ENCODE data around the gene CHRM1.
A peak's percentile ranks its signal among the peaks of the same experiment; 100 is the strongest.

The CHRM1 gene

GRCh38 chr11:62934496-62934785, 13.3 kb upstream of the CHRM1 start:
- H3K4me3 Mint-ChIP-seq: no peak overlapping the region
- peaks cover 25% of the 10 kb centered on the region for H3K4me1 Mint-ChIP-seq
- peaks cover 7% of the 10 kb centered on the region for H3K9me3 Mint-ChIP-seq
- TF ChIP-seq, protein P1, sequence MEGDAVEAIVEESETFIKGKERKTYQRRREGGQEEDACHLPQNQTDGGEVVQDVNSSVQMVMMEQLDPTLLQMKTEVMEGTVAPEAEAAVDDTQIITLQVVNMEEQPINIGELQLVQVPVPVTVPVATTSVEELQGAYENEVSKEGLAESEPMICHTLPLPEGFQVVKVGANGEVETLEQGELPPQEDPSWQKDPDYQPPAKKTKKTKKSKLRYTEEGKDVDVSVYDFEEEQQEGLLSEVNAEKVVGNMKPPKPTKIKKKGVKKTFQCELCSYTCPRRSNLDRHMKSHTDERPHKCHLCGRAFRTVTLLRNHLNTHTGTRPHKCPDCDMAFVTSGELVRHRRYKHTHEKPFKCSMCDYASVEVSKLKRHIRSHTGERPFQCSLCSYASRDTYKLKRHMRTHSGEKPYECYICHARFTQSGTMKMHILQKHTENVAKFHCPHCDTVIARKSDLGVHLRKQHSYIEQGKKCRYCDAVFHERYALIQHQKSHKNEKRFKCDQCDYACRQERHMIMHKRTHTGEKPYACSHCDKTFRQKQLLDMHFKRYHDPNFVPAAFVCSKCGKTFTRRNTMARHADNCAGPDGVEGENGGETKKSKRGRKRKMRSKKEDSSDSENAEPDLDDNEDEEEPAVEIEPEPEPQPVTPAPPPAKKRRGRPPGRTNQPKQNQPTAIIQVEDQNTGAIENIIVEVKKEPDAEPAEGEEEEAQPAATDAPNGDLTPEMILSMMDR (IDR thresholded peaks at IDR 0.05; ENCODE audit: unreplicated experiment in 3 of 3): no peak
- no peak overlapping the region for H3K27ac Mint-ChIP-seq
- H3K27me3 Mint-ChIP-seq (ENCODE audit: low read depth): peaks cover 31% of the 10 kb centered on the region
- no peaks in the 10 kb centered on the region for H3K36me3 Mint-ChIP-seq (ENCODE audit: low read depth)

DNA sequence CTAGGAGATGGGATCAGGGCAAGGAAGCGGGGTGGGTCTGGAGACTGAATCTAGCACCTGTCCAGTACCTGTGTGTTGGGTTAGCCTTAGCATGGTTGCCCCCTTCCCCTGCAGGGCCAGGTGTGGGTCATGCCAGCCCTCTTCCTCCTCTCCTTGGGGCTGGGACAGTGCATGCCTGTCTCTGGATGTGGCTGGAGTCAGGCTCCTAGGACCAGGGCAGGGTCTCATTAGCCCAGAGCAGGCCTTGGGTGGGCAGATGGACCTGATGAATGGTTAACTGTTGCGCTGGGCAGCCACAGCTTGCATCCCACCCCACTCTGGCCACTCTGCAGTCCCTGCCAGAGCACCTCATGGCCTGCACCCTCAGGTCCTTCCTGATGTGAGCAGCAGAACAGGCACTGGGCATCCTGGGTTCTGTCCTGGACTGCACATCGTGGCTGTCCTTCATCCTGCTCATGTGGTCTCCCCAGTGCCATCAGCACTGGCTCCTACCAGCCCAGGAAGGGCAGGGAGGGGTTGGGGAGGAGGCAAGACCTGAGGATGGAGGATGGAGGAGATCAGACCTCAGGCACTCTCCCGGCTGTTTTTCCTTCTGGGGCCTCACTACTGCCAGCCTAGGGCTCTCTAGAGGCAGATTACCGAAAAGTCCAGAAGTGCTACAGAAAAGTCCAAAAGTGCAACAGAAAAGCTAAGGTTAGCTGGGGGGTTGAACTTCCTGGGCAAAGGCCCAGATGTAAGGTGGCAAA, 12.8 kb upstream of the CHRM1 start:
- Mint-ChIP-seq H3K27ac (no peak overlapping the region), H3K9me3 (peaks cover 7% of the 10 kb centered on the region), H3K4me3 (no peak overlapping the region), H3K27me3 (ENCODE audit: low read depth) (peaks cover 35% of the 10 kb centered on the region), H3K36me3 (ENCODE audit: low read depth) (no peaks in the 10 kb centered on the region), H3K4me1 (peaks cover 30% of the 10 kb centered on the region)
- TF ChIP-seq, protein P1 (IDR thresholded peaks at IDR 0.05; ENCODE audit: unreplicated experiment in 3 of 3): no peak

DNA sequence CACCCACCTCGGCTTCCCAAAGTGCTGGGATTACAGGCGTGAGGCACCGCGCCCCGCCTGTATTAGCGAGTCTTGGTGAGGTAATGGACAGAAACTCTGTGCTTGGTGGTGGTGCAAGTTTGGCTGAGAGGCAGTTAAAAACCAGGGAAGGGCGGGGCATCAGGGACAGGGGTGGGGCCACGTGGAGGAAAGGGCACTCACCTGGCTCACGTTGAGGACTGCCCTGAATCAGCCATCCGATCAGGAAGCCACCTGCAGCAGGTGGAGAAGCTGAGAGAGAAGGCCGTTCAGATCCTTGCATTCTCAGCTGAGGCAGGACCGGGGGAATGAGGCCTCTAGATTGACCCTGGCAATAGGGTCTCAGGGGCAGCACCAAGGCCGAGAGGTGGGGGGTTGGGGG, 12.1 kb upstream of the CHRM1 start:
- TF ChIP-seq, protein P1 (IDR thresholded peaks at IDR 0.05; ENCODE audit: unreplicated experiment in 3 of 3): no peak
- no peak overlapping the region for H3K27ac Mint-ChIP-seq
- H3K9me3 Mint-ChIP-seq: peaks cover 7% of the 10 kb centered on the region
- H3K4me1 Mint-ChIP-seq: peaks cover 37% of the 10 kb centered on the region
- no peak overlapping the region for H3K4me3 Mint-ChIP-seq
- no peaks in the 10 kb centered on the region for H3K36me3 Mint-ChIP-seq (ENCODE audit: low read depth)
- H3K27me3 Mint-ChIP-seq (ENCODE audit: low read depth): peaks cover 38% of the 10 kb centered on the region

- Mint-ChIP-seq H3K36me3 (ENCODE audit: low read depth) (no peaks in the 10 kb centered on the region), H3K4me3 (no peak overlapping the region), H3K27ac (peak overlapping the region in 1 of 3 experiments; percentile 0), H3K4me1 (peaks cover 48% of the 10 kb centered on the region), H3K9me3 (no peaks in the 10 kb centered on the region), H3K27me3 (ENCODE audit: low read depth) (peaks cover 50% of the 10 kb centered on the region)
- TF ChIP-seq, protein P1 (IDR thresholded peaks at IDR 0.05; ENCODE audit: unreplicated experiment in 3 of 3): no peak
Observed at GRCh38 chr11:62931499-62932278, 10.5 kb upstream of the CHRM1 start.

DNA sequence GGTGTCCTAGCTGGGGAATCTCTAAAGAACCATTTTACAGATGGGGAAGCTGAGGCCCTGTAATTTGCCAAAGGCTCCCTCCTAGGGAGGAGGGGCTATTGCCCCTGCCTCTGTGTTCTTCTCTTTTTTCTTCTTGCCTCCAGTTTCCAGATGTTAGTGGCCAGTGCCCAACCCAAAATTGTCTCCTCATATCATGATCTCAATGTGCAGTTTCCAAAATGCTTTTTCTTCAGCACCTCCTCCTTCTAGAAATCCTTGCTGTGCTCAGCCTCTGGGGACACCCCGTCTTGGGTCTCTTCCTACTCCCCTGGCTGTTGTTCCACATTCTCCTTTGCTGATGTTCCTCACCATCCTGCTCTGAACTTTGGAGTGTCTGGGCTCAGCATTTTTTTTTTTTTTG, 9.5 kb upstream of the CHRM1 start:
- Mint-ChIP-seq H3K9me3 (no peaks in the 10 kb centered on the region), H3K27ac (no peak overlapping the region), H3K36me3 (ENCODE audit: low read depth) (no peaks in the 10 kb centered on the region), H3K4me3 (no peak overlapping the region), H3K4me1 (peaks cover 50% of the 10 kb centered on the region), H3K27me3 (ENCODE audit: low read depth) (peaks cover 60% of the 10 kb centered on the region)
- TF ChIP-seq, protein P1 (IDR thresholded peaks at IDR 0.05; ENCODE audit: unreplicated experiment in 3 of 3): no peak
